Peyer's patch (tissue), 4 donors: Measurements from ENCODE around the gene PPP1R37. TPM values are rescaled to one million over a fixed set of nuclear protein-coding genes. Genes with fewer than 3 reads are reported as not detected.
A peak's percentile ranks its signal among the peaks of the same experiment; 100 is the strongest.
"Not testable (repeated sequence)": the region's sequence is repeated elsewhere in the genome, so short reads cannot be mapped to it uniquely, and the experiment has no call there.

Experiments used
- DNase-seq, 3 donors: peaks; one replicate each; pipeline ENCODE4 v3.0.0-alpha.2; 2017 to 2019
- H3K27ac ChIP-seq, 4 donors: fragments of 200-600 bp; sonication (generic); one replicate each; pipeline ENCODE4 v1.5.1; 2016 to 2019
- H3K27me3 ChIP-seq, 2 donors: fragments of 200-600 bp; sonication (generic); one replicate each; pipeline ENCODE4 v1.5.1; 2019
- H3K36me3 ChIP-seq, 3 donors: fragments of 200-600 bp; sonication (generic); one replicate each; pipeline ENCODE4 v1.5.1; 2016 to 2019
- H3K4me1 ChIP-seq, 4 donors: fragments of 200-600 bp; sonication (generic); one replicate each; pipeline ENCODE4 v1.5.1; 2016 to 2019
- H3K4me3 ChIP-seq, 4 donors: fragments of 200-600 bp; sonication (generic); 1 replicate in 3 of 4; 2 replicates in 1 of 4; pipeline ENCODE4 v1.5.1; 2016 to 2019; ENCODE audit warnings: mild to moderate bottlenecking in 1 of 4
- H3K9me3 ChIP-seq, 4 donors: fragments of 200-600 bp; sonication (generic); one replicate each; pipeline ENCODE4 v1.5.1; 2016 to 2019; ENCODE audit warnings: mild to moderate bottlenecking in 1 of 4
- POLR2A ChIP-seq, 2 donors: fragments of 450-650 bp; IDR thresholded peaks; one replicate each; pipeline ENCODE4 v1.5.1; 2017; ENCODE audit warnings: antibody characterized with exemption in 2 of 2, mild to moderate bottlenecking in 2 of 2, moderate library complexity in 2 of 2
- total RNA-seq, 4 donors: library from RNA; depleted of rRNA; stranded (reverse); fragments of >200 nt; gene quantifications; one replicate each; pipeline ENCODE4 v1.1.0, GENCODE V29; 2016
- TF ChIP-seq, protein P1 (sequence below), 6 experiments: fragments of 450-650 bp in 4 of 6; fragments of 200-600 bp in 2 of 6; sonication (generic) in 1 of 6; IDR thresholded peaks; one replicate each; pipeline ENCODE4 v1.5.1; 2017 to 2019; ENCODE audit warnings: antibody characterized with exemption in 6 of 6, mild to moderate bottlenecking in 3 of 6, moderate library complexity in 1 of 6

Gene PPP1R37
- total RNA-seq, 4 donors from 2014 or later: 41.8 to 75.1 (median 54.2) TPM

DNA sequence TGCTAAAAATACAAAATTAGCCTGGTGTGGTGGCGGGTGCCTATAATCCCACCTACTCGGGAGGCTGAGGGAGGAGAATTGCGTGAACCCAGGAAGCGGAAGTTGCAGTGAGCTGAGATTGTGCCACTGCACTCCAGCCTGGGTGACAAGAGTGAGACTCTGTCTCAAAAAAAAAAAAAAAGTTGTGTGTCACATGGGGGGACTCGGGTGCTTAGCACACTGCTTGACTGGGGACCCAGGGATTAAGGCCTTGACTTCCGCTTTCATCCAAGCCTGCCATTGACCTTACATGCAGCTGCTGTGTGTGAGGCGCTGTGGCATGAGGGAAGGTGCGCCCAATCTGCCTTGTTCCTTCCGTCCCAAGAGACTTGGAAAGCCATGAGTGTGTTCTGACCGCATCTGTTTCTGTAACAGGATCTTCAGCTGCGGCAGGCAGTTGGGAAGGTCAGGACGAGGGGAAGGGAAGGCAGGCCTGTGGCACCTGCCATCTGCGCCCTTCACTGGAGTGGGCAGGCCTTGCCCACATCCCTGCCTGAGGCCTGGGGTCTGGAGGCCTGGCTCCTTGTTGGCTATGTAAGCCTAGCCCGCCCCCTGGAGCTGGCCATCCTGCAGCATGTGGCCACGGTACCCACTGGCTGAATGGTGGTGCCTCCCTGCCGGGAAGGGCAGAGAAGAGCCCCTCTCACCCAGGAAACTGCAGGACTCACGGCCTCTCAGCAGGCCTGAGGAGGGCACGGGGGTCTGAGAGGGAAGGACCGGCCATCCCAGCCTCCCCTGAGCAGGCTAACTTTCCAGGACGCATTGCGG, 23.0 kb downstream of the PPP1R37 start:
- Histone ChIP-seq H3K27ac (no peak overlapping the region), H3K4me3 (no peak overlapping the region), H3K4me1 (peaks cover 0 to 58% (median 19%) of the 10 kb centered on the region in 4 donors), H3K9me3 (no peaks in the 10 kb centered on the region), H3K36me3 (no peaks in the 10 kb centered on the region), H3K27me3 (no peaks in the 10 kb centered on the region)
- TF ChIP-seq, protein P1, sequence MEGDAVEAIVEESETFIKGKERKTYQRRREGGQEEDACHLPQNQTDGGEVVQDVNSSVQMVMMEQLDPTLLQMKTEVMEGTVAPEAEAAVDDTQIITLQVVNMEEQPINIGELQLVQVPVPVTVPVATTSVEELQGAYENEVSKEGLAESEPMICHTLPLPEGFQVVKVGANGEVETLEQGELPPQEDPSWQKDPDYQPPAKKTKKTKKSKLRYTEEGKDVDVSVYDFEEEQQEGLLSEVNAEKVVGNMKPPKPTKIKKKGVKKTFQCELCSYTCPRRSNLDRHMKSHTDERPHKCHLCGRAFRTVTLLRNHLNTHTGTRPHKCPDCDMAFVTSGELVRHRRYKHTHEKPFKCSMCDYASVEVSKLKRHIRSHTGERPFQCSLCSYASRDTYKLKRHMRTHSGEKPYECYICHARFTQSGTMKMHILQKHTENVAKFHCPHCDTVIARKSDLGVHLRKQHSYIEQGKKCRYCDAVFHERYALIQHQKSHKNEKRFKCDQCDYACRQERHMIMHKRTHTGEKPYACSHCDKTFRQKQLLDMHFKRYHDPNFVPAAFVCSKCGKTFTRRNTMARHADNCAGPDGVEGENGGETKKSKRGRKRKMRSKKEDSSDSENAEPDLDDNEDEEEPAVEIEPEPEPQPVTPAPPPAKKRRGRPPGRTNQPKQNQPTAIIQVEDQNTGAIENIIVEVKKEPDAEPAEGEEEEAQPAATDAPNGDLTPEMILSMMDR (IDR thresholded peaks at IDR 0.05): no peak
- TF ChIP-seq POLR2A (IDR thresholded peaks at IDR 0.05): no peak
- DNase-seq: no peak

DNA sequence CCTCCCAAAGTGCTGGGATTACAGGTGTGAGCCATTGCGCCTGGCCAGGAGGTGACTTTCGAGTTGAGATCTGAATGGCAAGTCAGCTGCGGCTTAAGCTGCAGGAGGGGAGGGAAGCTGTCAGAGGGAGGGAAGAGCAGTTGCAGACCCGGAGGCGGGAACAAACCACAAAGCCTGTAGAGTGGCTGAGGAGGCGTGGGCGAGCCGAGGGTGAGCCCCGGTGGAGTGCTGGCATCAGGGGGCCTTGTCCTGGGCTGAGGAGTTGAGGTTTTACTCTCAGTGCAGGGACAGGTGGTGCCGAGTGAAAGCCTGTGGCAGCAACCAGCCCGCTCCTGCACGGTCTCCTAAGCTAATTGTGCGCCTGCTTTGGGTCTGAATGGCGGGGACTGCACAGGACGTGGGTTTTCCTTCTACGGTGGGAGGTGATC, 24.2 kb downstream of the PPP1R37 start:
- peak in 2 of 3 donors; percentile 45 to 62 for DNase-seq
- Histone ChIP-seq H3K4me3 (no peak overlapping the region), H3K4me1 (peaks cover 0 to 51% (median 22%) of the 10 kb centered on the region in 4 donors), H3K9me3 (no peaks in the 10 kb centered on the region), H3K27me3 (no peaks in the 10 kb centered on the region), H3K36me3 (no peaks in the 10 kb centered on the region), H3K27ac (peak overlapping the region in 1 of 4 donors; percentile 51)
- TF ChIP-seq, protein P1 (IDR thresholded peaks at IDR 0.05): no peak
- no peak for TF ChIP-seq POLR2A (IDR thresholded peaks at IDR 0.05)

DNA sequence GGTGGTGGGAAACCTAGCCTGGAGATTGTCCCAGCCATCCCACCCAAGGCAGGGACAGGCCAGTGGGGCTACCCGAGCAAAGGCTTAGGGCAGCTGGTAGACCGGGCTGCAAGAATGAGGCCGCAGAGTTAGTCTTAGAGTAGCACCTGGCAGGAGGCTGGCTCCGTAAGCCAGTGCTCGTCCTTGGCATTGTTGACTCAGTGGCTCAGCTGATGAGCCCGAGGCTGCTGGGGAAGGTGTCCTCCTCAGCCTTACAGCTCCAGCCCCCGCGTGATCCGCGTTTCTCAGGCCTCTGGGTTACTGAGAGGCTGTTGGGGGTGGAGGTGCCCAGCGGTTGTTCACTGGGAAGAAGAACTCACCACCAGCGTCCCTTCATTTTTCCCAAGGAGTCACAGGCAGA, 24.7 kb downstream of the PPP1R37 start:
- H3K27ac ChIP-seq: peak overlapping the region in 1 of 4 donors; percentile 51
- peaks cover 0 to 50% (median 22%) of the 10 kb centered on the region in 4 donors for H3K4me1 ChIP-seq
- DNase-seq: no peak
- no peak overlapping the region for H3K4me3 ChIP-seq
- no peaks in the 10 kb centered on the region for H3K27me3 ChIP-seq
- TF ChIP-seq POLR2A (IDR thresholded peaks at IDR 0.05): no peak
- TF ChIP-seq, protein P1 (IDR thresholded peaks at IDR 0.05): no peak
- no peaks in the 10 kb centered on the region for H3K9me3 ChIP-seq
- H3K36me3 ChIP-seq: no peaks in the 10 kb centered on the region

DNA sequence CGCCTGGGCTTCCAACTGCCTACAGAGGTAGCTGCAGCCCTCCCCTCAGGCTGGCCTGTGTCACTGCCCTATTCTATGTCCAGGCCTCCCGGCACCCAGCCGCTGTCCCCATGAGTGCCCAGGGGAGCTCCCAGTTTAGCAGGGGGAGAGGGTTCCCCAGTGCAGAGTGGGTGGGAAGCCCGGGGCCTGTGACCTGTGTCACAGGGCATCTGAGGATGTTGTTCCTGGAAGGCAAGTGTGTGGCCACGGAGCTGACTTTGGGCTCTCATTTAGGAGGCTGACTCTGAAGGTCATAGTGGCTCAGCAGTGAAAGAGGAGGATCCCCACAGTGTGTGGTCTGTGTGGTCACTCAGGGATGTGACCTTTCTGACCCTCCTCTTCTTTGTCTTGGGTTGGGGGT, 25.1 kb downstream of the PPP1R37 start:
- Histone ChIP-seq H3K9me3 (no peaks in the 10 kb centered on the region), H3K36me3 (no peaks in the 10 kb centered on the region), H3K4me3 (no peak overlapping the region), H3K27ac (peak overlapping the region in 2 of 4 donors; percentile 42 to 51), H3K4me1 (peaks cover 0 to 48% (median 22%) of the 10 kb centered on the region in 4 donors), H3K27me3 (no peaks in the 10 kb centered on the region)
- no peak for TF ChIP-seq POLR2A (IDR thresholded peaks at IDR 0.05)
- TF ChIP-seq, protein P1 (IDR thresholded peaks at IDR 0.05): no peak
- no peak for DNase-seq

DNA sequence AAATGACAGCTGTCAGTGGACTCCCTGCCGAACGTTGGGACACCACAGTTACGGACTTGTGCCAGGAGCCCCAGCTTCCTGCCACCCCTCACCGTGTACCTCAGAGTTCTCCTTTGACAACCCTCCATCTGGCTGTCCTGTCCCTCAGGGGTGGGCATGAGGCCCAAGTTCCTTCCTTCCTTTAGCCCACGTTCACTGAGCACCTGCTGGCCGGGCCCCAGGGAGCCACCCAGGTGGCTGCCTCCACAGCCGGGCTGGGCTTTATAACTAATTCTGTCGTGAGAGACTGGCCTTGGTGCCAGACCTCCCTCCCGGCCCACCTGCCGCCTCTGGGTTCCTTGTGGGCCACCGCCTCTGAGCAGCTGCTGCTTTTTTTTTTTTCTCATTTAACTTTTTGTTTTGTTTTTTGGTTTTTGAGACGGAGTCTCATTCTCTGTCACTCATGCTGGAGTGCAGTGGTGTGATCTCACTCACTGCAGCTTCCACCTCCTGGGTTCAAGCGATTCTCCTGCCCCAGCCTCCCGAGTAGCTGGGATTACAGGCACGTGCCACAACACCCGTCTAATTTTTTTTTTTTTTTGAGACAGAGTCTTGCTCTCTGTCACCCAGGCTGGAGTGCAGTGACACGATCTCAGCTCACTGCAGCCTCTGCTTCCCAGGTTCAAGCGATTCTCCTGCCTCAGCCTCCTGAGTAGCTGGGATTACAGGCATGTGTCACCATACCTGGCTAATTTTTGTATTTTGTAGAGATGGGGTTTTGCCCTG, 25.8 kb downstream of the PPP1R37 start:
- H3K4me3 ChIP-seq, H3K36me3 ChIP-seq, H3K9me3 ChIP-seq, H3K27me3 ChIP-seq: not testable (repeated sequence)
- DNase-seq: peak in 2 of 3 donors; percentile 47 to 69
- H3K27ac ChIP-seq: peak overlapping the region in 3 of 4 donors; percentile 25 to 51 (median 42)
- peaks cover 0 to 48% (median 22%) of the 10 kb centered on the region in 4 donors for H3K4me1 ChIP-seq

DNA sequence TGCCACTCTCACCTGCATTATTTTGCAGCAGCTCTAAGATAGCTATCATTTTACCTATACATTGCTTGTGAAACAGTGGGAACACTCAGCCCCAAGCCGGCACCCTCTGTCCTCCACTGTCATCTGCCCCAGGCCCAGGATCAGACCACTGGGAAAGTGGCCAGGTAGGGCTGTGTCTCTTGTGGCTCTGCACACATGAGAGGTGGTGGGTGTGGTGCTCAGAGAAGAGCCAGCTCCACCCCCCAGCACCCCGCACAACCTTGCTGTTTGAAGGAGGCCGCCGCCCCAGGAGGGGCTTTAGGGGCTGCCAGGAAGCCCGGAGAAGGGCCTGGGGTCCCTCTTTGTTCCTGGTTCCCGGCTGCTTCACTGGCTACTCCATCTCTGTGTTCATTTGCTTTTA, 26.6 kb downstream of the PPP1R37 start:
- no peaks in the 10 kb centered on the region for H3K27me3 ChIP-seq
- H3K4me3 ChIP-seq: no peak overlapping the region
- no peak for DNase-seq
- H3K9me3 ChIP-seq: no peaks in the 10 kb centered on the region
- no peak overlapping the region for H3K27ac ChIP-seq
- TF ChIP-seq, protein P1 (IDR thresholded peaks at IDR 0.05): no peak
- no peak for TF ChIP-seq POLR2A (IDR thresholded peaks at IDR 0.05)
- H3K4me1 ChIP-seq: peaks cover 0 to 42% (median 22%) of the 10 kb centered on the region in 4 donors
- no peaks in the 10 kb centered on the region for H3K36me3 ChIP-seq
